Measurements from ENCODE around the gene SLC25A17. TPM values are rescaled to one million over a fixed set of nuclear protein-coding genes. Genes with fewer than 3 reads are reported as not detected.
"Not testable (repeated sequence)": the region's sequence is repeated elsewhere in the genome, so short reads cannot be mapped to it uniquely, and the experiment has no call there.

Gene SLC25A17
- total RNA-seq, 1 experiment from 2014 or later, result 37.0 TPM

DNA sequence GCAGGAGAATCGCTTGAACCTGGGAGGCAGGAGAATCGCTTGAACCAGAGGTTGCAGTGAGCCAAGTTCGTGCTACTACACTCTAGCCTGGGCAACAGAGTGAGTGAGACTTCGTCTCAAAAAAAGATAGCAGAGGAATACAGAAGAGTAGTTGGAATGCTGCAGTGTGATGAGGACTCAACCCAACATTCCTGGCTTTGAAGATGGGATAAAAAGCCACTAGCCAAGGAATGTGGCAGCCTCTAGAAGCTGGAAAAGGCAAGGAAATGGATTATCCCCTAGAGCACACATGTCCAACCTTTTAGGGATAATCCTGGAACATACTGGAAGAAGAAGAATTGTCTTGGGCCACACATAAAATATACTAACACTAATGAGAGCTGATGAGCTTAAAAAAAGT, 13.9 kb downstream of the SLC25A17 start:
- DNase-seq, result no peak
- H3K27me3 ChIP-seq, result no peaks in the 10 kb centered on the region
- H3K4me3 ChIP-seq, result no peak overlapping the region
- H3K27ac ChIP-seq, result no peak overlapping the region
- H3K9me3 ChIP-seq (replicated peaks), result no peaks in the 10 kb centered on the region
- H3K36me3 ChIP-seq, result peaks cover 3% of the 10 kb centered on the region; the same call in 1 of the 2 replicates
- H3K4me1 ChIP-seq, result no peaks in the 10 kb centered on the region

- H3K27ac ChIP-seq, result no peak overlapping the region
- no peak overlapping the region for H3K4me3 ChIP-seq
Measured at GRCh38 chr22:40803321-40803720, 15.8 kb downstream of the SLC25A17 start.

GRCh38 chr22:40799008-40799407, 20.1 kb downstream of the SLC25A17 start:
- no peaks in the 10 kb centered on the region for H3K9me3 ChIP-seq (replicated peaks)
- no peak overlapping the region for H3K27ac ChIP-seq
- H3K4me1 ChIP-seq, result peaks cover 6% of the 10 kb centered on the region; the same call in 1 of the 2 replicates
- no peaks in the 10 kb centered on the region for H3K27me3 ChIP-seq
- peaks cover 5% of the 10 kb centered on the region for H3K36me3 ChIP-seq
- DNase-seq, result no peak
- no peak overlapping the region for H3K4me3 ChIP-seq

More at GRCh38 chr22:40803321-40803720, 15.8 kb downstream of the SLC25A17 start:
- Histone ChIP-seq H3K4me1 (no peaks in the 10 kb centered on the region), H3K36me3 (peaks cover 3% of the 10 kb centered on the region; the same call in 1 of the 2 replicates), H3K27me3 (no peaks in the 10 kb centered on the region), H3K9me3 (replicated peaks) (no peaks in the 10 kb centered on the region)
- no peak for DNase-seq

- no peak overlapping the region for H3K27ac ChIP-seq
- DNase-seq, result no peak
- no peak overlapping the region for H3K4me3 ChIP-seq
- H3K4me1 ChIP-seq, result peaks cover 6% of the 10 kb centered on the region; the same call in 1 of the 2 replicates
- no peaks in the 10 kb centered on the region for H3K27me3 ChIP-seq
- peaks cover 2% of the 10 kb centered on the region for H3K36me3 ChIP-seq
- no peaks in the 10 kb centered on the region for H3K9me3 ChIP-seq (replicated peaks)
Measured at GRCh38 chr22:40797427-40797826, 21.7 kb downstream of the SLC25A17 start.

- Histone ChIP-seq H3K36me3 (peaks cover 13% of the 10 kb centered on the region), H3K27me3 (no peaks in the 10 kb centered on the region), H3K9me3 (replicated peaks) (no peaks in the 10 kb centered on the region), H3K4me1 (peaks cover 6% of the 10 kb centered on the region; the same call in 1 of the 2 replicates), H3K27ac (no peak overlapping the region), H3K4me3 (no peak overlapping the region)
- no peak for DNase-seq
Measured at GRCh38 chr22:40792451-40792850, 26.7 kb downstream of the SLC25A17 start.

DNA sequence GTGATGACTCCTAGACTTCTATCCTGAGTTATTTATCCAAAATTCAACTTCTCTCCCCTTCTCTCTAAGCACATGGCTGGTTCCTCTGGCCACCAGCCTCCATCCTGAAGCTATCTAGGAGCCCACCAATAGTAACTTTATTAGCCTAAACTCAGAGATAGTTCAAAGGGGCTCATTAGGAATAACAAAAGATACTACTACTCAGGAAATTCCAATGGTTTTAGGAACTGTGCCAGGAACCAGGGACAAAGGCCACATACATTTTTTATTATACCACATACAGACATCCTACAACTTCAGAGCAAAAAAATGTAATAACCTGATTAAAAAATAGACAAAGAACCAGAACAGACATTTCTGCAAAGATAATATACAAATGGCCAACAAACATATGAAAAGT, 27.9 kb downstream of the SLC25A17 start:
- Histone ChIP-seq H3K4me3 (no peak overlapping the region), H3K27me3 (no peaks in the 10 kb centered on the region), H3K4me1 (0 out of 2 replicates have a peak, but pooled peaks cover 4% of the 10 kb centered on the region), H3K36me3 (peaks cover 13% of the 10 kb centered on the region), H3K27ac (no peak overlapping the region), H3K9me3 (replicated peaks) (no peaks in the 10 kb centered on the region)
- DNase-seq, result no peak

- peaks cover 14% of the 10 kb centered on the region for H3K36me3 ChIP-seq
- no peak overlapping the region for H3K4me3 ChIP-seq
- no peak overlapping the region for H3K27ac ChIP-seq
- no peak for DNase-seq
- no peaks in the 10 kb centered on the region for H3K9me3 ChIP-seq (replicated peaks)
- 0 out of 2 replicates have a peak, but pooled peaks cover 4% of the 10 kb centered on the region for H3K4me1 ChIP-seq
- no peaks in the 10 kb centered on the region for H3K27me3 ChIP-seq
Measured at GRCh38 chr22:40789131-40789530, 30.0 kb downstream of the SLC25A17 start.

GRCh38 chr22:40782521-40782920, 36.6 kb downstream of the SLC25A17 start:
- H3K9me3 ChIP-seq (replicated peaks), result no peaks in the 10 kb centered on the region
- no peaks in the 10 kb centered on the region for H3K27me3 ChIP-seq
- peaks cover 10% of the 10 kb centered on the region for H3K36me3 ChIP-seq
- no peak overlapping the region for H3K4me3 ChIP-seq
- no peak for DNase-seq
- H3K27ac ChIP-seq, result no peak overlapping the region
- H3K4me1 ChIP-seq, result no peaks in the 10 kb centered on the region

DNA sequence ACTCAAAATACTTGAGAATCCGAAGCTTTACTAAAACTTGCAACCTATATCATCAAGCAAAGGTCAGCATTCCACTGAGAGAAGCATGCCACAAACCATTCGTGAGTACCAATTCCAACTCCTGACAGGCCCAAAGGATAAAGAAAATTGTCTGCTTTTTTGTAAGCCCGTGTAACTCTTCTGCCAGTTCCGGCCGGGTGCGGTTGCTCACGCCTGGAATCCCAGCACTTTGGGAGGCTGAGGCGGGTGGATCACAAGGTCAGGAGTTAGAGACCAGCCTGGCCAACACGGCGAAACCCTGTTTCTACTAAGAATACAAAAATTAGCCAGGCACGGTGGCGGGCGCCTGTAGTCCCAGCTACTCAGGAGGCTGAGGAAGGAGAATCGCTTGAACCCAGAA, 37.4 kb downstream of the SLC25A17 start:
- not testable (repeated sequence) for H3K4me1 ChIP-seq; H3K27ac ChIP-seq; H3K27me3 ChIP-seq; H3K4me3 ChIP-seq; DNase-seq; H3K9me3 ChIP-seq (replicated peaks)
- H3K36me3 ChIP-seq, result peaks cover 14% of the 10 kb centered on the region

DNA sequence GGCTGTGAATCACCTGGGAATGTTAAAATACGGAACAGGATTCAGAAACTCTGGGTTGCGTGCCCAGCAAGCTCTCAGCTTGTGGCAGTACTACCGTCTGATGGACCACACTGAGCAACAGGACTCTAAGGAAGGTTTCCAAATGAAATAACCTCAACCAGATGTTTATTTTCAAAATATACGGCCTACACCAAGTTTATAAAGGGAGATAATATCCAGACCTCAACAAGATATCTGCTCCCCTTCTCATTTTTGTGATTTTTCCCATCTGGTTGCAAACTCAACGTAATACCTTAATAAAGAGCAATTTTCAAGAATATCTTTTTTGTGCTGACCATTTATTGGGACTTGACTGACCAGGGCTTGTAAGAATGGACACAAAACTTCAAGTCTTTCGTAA, 49.4 kb downstream of the SLC25A17 start:
- Histone ChIP-seq H3K27ac (no peak overlapping the region), H3K36me3 (peaks cover 34% of the 10 kb centered on the region), H3K4me3 (no peak overlapping the region), H3K9me3 (replicated peaks) (no peaks in the 10 kb centered on the region), H3K27me3 (no peaks in the 10 kb centered on the region), H3K4me1 (no peaks in the 10 kb centered on the region)
- DNase-seq, result no peak

DNA sequence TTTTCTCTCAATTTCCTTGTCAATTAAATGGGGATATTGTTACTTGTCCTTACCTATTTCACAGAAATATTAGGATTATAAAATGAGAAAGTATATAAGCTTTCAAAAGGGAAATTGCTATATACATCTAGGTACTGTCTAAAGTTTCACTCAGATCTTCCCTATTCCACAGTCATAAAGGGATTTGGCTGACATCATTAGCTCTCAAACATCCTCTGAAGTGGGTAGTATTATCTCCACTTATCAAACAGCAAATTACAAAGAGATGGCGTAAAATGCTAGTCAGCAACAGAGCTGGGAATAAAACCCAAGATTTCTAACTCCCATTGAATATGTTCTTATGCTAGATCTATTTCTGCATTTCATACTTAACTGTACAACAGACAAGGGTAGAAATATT, 50.9 kb downstream of the SLC25A17 start:
- peaks cover 28% of the 10 kb centered on the region for H3K36me3 ChIP-seq
- H3K9me3 ChIP-seq (replicated peaks), result no peaks in the 10 kb centered on the region
- H3K27ac ChIP-seq, result no peak overlapping the region
- no peaks in the 10 kb centered on the region for H3K27me3 ChIP-seq
- H3K4me1 ChIP-seq, result no peaks in the 10 kb centered on the region
- no peak overlapping the region for H3K4me3 ChIP-seq
- no peak for DNase-seq

GRCh38 chr22:40766956-40767355, 52.2 kb downstream of the SLC25A17 start:
- Histone ChIP-seq H3K9me3 (replicated peaks) (no peaks in the 10 kb centered on the region), H3K4me3 (no peak overlapping the region), H3K36me3 (peaks cover 16% of the 10 kb centered on the region), H3K27me3 (no peaks in the 10 kb centered on the region), H3K27ac (no peak overlapping the region), H3K4me1 (no peaks in the 10 kb centered on the region)
- no peak for DNase-seq

DNA sequence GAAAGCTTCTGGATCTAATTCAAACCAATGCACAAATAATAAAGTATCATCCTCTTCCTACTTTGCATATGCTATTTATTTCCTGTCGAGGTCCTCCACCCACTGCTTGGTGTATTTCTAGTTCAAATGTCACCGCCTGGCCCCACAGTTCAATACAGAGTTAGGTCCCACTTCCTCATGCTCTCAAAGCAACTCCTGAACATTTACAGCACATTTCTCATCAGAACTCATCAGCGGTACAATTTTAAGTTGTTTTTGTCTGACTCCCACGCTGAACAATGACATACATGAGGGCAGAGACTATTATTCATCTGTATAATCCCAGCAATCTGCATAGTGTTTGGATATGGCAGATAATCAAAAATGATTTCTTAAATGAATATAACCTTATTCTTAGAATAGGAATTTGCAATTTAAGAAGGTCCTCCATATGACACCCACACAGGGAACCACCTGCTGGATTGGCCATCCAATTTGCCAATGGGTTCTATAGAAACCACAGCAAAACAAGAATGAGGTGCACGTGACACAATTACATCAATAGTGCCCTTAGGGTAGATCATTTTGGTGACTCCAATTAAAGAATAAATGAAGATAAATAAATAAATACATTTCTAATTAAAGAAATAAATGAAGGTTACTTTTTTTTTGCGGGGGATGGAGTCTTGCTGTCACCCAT, 54.2 kb downstream of the SLC25A17 start:
- H3K27me3 ChIP-seq, result no peaks in the 10 kb centered on the region
- no peaks in the 10 kb centered on the region for H3K9me3 ChIP-seq (replicated peaks)
- H3K36me3 ChIP-seq, result peaks cover 4% of the 10 kb centered on the region
- H3K4me3 ChIP-seq, result no peak overlapping the region
- H3K27ac ChIP-seq, result no peak overlapping the region
- no peak for DNase-seq
- H3K4me1 ChIP-seq, result no peaks in the 10 kb centered on the region

DNA sequence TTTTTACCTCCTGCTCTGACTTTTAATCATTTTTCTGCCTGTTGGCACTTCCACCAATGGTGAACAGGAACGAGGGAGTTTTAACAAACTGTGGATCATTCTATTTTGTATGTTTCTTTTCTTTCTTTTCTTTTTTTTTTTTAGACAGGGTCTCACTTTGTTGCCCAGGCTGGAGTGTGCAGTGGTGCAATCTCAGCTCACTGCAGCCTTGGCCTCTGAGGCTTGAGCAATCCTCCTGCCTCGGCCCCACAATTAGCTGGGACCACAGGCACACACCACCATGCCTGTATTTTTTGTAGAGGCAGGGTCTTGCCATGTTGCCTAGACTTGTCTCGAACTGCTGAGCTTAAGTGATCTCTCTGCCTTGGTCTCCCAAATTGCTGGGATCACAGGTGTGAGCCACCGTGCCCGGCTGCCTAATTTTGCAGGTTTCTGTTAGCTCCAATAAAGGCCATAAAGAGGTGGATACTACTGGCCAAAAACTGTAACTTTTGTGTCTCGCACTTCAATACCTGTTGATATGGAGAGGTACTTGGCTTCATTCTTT, 59.8 kb downstream of the SLC25A17 start:
- Histone ChIP-seq H3K36me3 (no peaks in the 10 kb centered on the region), H3K4me1 (no peaks in the 10 kb centered on the region), H3K9me3 (replicated peaks) (no peaks in the 10 kb centered on the region), H3K4me3 (no peak overlapping the region), H3K27me3 (no peaks in the 10 kb centered on the region), H3K27ac (no peak overlapping the region)
- DNase-seq, result no peak

- H3K27me3 ChIP-seq; H3K27ac ChIP-seq; H3K4me1 ChIP-seq; DNase-seq; H3K36me3 ChIP-seq; H3K4me3 ChIP-seq; H3K9me3 ChIP-seq (replicated peaks): not testable (repeated sequence)
Measured at GRCh38 chr22:40758851-40759250, 60.3 kb downstream of the SLC25A17 start.

DNA sequence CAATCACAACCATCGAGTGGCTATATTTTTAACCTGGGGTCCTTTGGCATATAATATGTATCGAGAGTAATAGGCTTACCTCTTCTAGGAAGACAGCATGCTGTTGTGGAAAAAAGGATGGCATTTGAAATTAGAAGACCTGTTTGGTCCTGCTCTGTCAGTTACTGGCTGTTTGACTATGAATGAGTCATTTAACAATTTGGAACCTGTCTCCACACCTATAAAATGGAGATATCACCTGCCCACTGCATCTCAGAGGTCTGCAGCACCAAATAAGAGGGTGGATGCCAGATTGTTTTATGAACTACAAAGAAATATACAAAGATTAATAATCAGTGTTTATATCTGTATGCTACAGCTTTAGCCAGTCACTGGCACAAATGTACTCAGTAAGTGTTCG, 60.8 kb downstream of the SLC25A17 start:
- H3K36me3 ChIP-seq, result no peaks in the 10 kb centered on the region
- H3K4me1 ChIP-seq, result no peaks in the 10 kb centered on the region
- H3K9me3 ChIP-seq (replicated peaks), result no peaks in the 10 kb centered on the region
- no peak overlapping the region for H3K4me3 ChIP-seq
- no peaks in the 10 kb centered on the region for H3K27me3 ChIP-seq
- no peak overlapping the region for H3K27ac ChIP-seq
- DNase-seq, result no peak

Data from SJCRH30 (cell line).